GM10847 (cell line): ENCODE data around the gene HSPB2.
A peak's percentile ranks its signal among the peaks of the same experiment; 100 is the strongest.

Experiments
- POLR2A ChIP-seq: IDR thresholded peaks from 2 replicates; pipeline ENCODE4 v1.6.1; 2011; ENCODE audit not compliant: insufficient read length; ENCODE audit errors: extremely low read depth

The HSPB2 gene

GRCh38 chr11:111911563-111912401, 752 bp upstream of the HSPB2 start, which contains the start of gene CRYAB:
TSS of gene CRYAB (minus strand) at chr11:111911770. CDS start at chr11:111911724, 46 bp downstream.
- no peak for TF ChIP-seq POLR2A

GRCh38 chr11:111913031-111913861, 712 bp downstream of the HSPB2 start:
- no peak for TF ChIP-seq POLR2A

DNA sequence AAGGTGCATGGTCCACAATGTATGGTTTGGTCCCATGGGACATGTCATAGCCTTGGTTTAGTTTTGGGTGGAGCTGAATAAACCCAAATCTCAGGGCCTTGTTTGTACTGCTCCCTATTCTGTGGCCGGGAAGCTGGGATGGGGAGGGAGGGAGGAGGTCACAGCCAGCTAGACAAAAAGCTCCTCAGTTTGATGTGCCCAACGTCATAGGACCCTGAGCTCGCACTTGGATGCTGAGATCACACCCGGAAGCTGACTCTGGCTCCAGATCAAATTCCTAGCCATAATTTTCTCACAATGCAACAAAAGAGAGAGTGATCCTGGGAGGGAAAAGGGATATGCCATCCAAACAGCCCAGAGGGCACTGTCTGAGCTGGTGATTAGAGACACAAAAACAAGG, 1.5 kb downstream of the HSPB2 start:
- no peak for TF ChIP-seq POLR2A

GRCh38 chr11:111916768-111917167, 4.2 kb downstream of the HSPB2 start:
- no peak for TF ChIP-seq POLR2A

DNA sequence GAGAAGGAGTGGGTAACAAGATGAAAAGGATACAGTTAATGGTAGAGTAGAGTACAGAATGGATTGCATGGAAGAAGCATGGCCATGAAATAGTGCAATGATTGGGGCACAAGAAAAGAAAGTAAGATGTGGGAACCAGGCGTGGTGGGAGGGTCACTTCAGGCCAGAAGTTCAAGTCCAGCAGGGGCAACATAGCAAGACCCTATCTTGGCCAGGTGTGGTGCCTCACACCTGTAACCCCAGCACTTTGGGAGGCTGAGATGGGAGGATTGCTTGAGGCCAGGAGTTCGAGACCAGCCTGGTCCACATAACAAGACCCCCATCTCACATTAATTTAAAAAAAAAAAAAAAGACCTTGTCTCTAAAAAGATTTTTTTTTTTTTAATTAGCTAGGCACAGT, 4.8 kb downstream of the HSPB2 start:
- no peak for TF ChIP-seq POLR2A

- TF ChIP-seq POLR2A = no peak
Measured at GRCh38 chr11:111917788-111918187, 5.3 kb downstream of the HSPB2 start.

- no peak for TF ChIP-seq POLR2A
Measured at GRCh38 chr11:111918390-111919256, 6.1 kb downstream of the HSPB2 start, which contains the start of gene C11orf52. TSS of gene C11orf52 (plus strand) at chr11:111918913. CDS start at chr11:111918973, 60 bp downstream.

DNA sequence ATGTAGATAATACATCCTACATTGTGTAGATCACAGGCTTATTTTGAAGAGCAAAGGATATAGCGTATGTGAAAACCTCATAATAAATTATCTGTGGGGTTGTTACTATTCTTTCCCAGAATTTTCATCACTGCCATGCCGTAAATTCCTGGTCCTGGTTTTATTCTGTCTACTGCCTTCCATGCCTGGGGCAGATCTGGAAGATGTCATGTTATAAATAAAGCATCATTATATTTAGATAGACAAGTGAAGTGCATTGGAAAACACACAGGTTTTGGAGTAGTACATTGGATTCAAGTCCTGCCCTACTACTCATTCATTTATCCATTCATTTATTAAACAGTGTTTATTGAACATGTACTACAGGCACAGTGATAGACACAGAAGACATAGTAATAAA, 8.4 kb downstream of the HSPB2 start:
- no peak for TF ChIP-seq POLR2A

- TF ChIP-seq POLR2A = no peak
Measured at GRCh38 chr11:111921541-111922230, 9.2 kb downstream of the HSPB2 start.

DNA sequence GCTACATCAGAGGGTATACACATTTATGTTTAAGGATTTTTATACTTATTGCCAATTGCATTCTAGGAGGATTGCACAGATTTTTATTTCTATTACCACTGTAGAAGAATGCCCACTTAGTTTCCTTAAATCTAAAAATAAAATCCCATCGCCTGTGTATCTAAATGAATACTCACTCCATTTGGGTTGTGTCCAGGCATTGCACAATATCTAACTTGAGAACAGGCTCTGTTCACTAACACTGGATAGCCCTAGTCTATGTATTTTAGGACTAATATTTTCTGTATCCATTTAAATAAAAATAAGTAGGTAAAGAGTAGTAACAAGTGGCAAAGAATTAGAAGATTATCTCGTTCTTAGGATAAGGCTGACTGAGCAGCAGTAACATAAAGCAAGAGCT, 10.3 kb downstream of the HSPB2 start:
- no peak for TF ChIP-seq POLR2A

DNA sequence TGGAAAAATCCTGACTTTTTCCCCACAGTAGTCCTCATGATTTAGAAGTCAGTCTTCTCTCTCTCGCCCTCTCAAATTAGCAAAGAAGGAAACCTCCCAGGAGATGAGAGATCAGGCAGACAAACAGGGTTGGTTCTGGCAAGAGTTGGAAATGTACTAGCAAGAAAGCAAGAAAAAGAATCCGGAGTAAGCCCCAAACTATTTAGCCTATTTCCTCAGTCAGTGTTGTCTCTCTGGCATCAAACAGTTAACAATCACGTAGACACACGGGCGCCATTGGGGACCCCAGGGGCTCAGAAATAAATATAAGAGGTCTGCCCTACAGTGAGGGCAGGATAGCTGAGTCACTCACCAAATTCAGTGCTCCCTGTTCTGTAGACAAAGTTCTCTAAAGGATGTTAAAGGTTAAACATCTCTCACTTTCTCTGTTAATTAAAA, 10.8 kb downstream of the HSPB2 start:
- TF ChIP-seq POLR2A = no peak

DNA sequence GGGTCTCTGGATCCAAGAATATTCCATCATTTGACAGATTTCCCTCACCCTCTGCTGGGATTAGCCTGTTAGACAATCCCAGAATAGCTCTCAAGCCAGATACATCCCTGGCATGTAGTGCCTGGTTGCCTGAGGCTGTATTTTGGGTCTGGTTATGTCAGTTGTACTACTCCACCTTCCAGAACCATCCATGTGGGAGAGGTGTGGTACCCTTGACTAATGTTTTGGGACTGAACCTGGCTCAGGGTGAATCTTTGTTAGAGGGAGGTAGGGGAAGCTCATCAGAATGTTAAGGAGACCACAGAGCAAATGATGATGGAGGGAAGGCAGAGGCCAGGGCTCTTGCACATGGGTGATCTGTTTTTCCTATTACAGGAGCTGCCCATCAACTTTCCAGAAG, 11.4 kb downstream of the HSPB2 start:
- TF ChIP-seq POLR2A = no peak

DNA sequence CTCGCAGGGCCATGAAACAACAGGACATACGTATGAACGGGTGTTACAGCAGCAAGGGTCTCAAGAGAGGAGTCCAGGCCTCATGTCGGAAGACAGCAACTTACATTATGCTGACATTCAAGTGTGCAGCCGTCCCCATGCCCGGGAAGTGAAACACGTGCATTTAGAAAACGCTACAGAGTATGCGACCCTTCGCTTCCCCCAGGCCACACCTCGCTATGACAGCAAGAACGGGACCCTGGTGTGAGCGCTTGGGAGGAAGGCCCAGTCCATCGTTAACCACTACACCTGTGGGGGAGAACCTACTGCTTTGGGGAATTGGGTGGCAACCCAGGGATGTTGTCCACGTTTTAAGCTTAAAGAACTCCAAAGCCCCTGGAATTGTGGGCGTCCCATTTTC, 13.4 kb downstream of the HSPB2 start:
- no peak for TF ChIP-seq POLR2A

DNA sequence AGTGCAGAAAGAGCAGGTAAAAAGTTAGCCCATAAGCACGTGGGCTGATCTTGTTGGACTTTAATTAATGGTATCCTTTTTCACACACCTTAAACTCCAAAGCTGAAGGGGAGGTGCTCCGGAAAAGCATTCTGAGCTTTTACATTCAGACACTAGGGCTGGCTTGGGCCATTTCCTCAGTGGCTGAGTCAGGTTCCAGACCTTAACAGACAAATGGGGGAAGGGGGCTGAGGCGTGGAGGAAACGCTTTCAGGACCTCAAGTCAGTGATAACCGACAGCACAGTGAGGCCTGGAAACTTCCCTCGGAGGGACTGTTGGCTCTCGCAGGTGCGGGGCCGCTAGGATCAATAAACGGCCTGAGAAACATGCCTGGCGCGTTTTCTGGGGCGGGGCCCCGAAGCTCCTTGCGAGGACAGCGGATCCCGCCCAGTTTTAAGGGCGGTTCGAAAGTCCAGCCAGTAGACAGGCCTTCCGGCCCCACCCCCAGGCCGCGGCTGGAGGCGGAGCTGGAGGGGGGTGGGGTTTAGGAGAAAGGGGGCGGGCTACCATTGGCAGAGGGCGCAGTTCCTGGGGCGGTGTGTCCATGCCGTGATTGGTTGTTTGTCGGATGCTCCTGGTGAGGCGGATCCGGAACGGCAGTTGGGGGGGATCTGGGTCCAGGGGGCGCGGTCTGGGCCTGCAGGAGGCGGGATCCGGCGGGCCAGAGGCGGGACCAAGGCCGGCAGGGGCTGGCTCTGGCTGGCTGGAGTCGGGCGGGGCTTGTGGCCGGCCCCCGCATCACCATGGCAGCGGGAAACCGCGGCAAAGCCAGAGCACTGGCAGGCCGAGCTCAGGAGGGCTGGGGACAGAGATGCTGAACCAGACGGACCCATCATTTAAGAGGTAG, 14.2 kb downstream of the HSPB2 start:
- peak; percentile 58 for TF ChIP-seq POLR2A

GRCh38 chr11:111930472-111930871, 17.9 kb downstream of the HSPB2 start:
- TF ChIP-seq POLR2A = no peak
